SJCRH30 (cell line): ENCODE measurements around the gene RBM15B. TPM values are rescaled to one million over a fixed set of nuclear protein-coding genes. Genes with fewer than 3 reads are reported as not detected.

Experiments
- DNase-seq, 2 experiments: peaks; one replicate each; pipeline ENCODE4 v3.0.0-alpha.2; 2015 to 2020
- H3K27ac ChIP-seq: fragments of 250-450 bp; sonication (Bioruptor Pico); 2 replicates; pipeline ENCODE4 v1.5.1; 2020; ENCODE audit warnings: mild to moderate bottlenecking, moderate library complexity
- H3K27me3 ChIP-seq: fragments of 250-450 bp; sonication (Bioruptor Pico); 2 replicates; pipeline ENCODE4 v1.5.1; 2020; ENCODE audit warnings: mild to moderate bottlenecking, moderate library complexity
- H3K36me3 ChIP-seq: fragments of 250-450 bp; sonication (Bioruptor Pico); 2 replicates; pipeline ENCODE4 v1.5.1; 2020; ENCODE audit warnings: mild to moderate bottlenecking, moderate library complexity
- H3K4me1 ChIP-seq: fragments of 250-450 bp; sonication (Bioruptor Pico); 2 replicates; pipeline ENCODE4 v1.5.1; 2020; ENCODE audit warnings: mild to moderate bottlenecking, moderate library complexity
- H3K4me3 ChIP-seq: fragments of 250-450 bp; sonication (Bioruptor Pico); 2 replicates; pipeline ENCODE4 v1.5.1; 2020; ENCODE audit warnings: mild to moderate bottlenecking, moderate library complexity
- H3K9me3 ChIP-seq: fragments of 250-450 bp; sonication (Bioruptor Pico); replicated peaks from 2 replicates; pipeline ENCODE4 v1.5.1; 2020; ENCODE audit warnings: mild to moderate bottlenecking, moderate library complexity
- total RNA-seq: library from RNA; depleted of rRNA; stranded (reverse); fragments of >200 nt; shearing (Covaris generic); gene quantifications from 2 replicates; pipeline ENCODE4 v1.2.3, GENCODE V29; 2014

The RBM15B gene
- total RNA-seq, 1 experiment from 2014 or later, result 33.6 TPM

GRCh38 chr3:51393564-51393963 lies 2.5 kb downstream of the RBM15B start:
- peaks cover 3% of the 10 kb centered on the region for H3K4me1 ChIP-seq
- H3K27me3 ChIP-seq, result no peaks in the 10 kb centered on the region
- H3K36me3 ChIP-seq, result peaks cover 77% of the 10 kb centered on the region
- no peak overlapping the region for H3K4me3 ChIP-seq
- H3K9me3 ChIP-seq, result no peaks in the 10 kb centered on the region
- H3K27ac ChIP-seq, result no peak overlapping the region
- no peak for DNase-seq

GRCh38 chr3:51394541-51394940 lies 3.5 kb downstream of the RBM15B start:
- Histone ChIP-seq H3K9me3 (no peaks in the 10 kb centered on the region), H3K27ac (no peak overlapping the region), H3K4me3 (no peak overlapping the region), H3K4me1 (peaks cover 3% of the 10 kb centered on the region), H3K27me3 (no peaks in the 10 kb centered on the region), H3K36me3 (peaks cover 69% of the 10 kb centered on the region)
- DNase-seq, result no peak

- Histone ChIP-seq H3K27ac (no peak overlapping the region), H3K4me1 (peaks cover under 1% of the 10 kb centered on the region; the same call in 1 of the 2 replicates), H3K4me3 (no peak overlapping the region), H3K36me3 (peaks cover 62% of the 10 kb centered on the region), H3K27me3 (no peaks in the 10 kb centered on the region), H3K9me3 (no peaks in the 10 kb centered on the region)
- no peak for DNase-seq
Measured at GRCh38 chr3:51395493-51396213, 4.6 kb downstream of the RBM15B start.

DNA sequence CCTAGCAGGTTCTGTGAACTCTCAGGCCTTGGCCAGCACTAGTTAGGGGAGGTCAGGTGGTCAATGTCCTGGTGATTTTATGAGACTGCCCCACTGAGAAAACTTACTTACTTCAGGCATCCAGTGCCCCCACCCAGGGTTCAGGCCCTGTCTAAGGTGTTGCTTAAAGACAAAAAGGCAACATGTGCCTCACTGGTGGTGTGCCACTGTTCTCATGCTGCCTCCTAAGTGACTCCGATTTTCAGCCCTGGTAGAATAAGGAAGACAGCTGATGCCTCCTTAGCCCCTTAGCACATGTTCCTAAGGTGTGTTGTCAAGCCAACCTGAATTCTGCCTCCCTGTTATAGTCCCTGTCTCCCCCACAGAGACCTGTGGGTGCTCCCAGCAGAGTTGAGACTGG lies 5.3 kb downstream of the RBM15B start:
- no peak for DNase-seq
- Histone ChIP-seq H3K4me1 (no peaks in the 10 kb centered on the region; the same call in 1 of the 2 replicates), H3K9me3 (no peaks in the 10 kb centered on the region), H3K27ac (no peak overlapping the region), H3K27me3 (no peaks in the 10 kb centered on the region), H3K4me3 (no peak overlapping the region), H3K36me3 (peaks cover 65% of the 10 kb centered on the region)

- no peaks in the 10 kb centered on the region for H3K27me3 ChIP-seq
- no peak for DNase-seq
- no peak overlapping the region for H3K4me3 ChIP-seq
- H3K27ac ChIP-seq, result no peak overlapping the region
- no peaks in the 10 kb centered on the region; the same call in 1 of the 2 replicates for H3K4me1 ChIP-seq
- H3K36me3 ChIP-seq, result peaks cover 69% of the 10 kb centered on the region
- H3K9me3 ChIP-seq, result no peaks in the 10 kb centered on the region
Measured at GRCh38 chr3:51397392-51397791, 6.3 kb downstream of the RBM15B start.

- DNase-seq, result no peak
- Histone ChIP-seq H3K27ac (no peak overlapping the region), H3K36me3 (peaks cover 62% of the 10 kb centered on the region), H3K4me1 (no peaks in the 10 kb centered on the region), H3K4me3 (no peak overlapping the region), H3K27me3 (no peaks in the 10 kb centered on the region), H3K9me3 (no peaks in the 10 kb centered on the region)
Measured at GRCh38 chr3:51398595-51399310, 7.7 kb downstream of the RBM15B start.

DNA sequence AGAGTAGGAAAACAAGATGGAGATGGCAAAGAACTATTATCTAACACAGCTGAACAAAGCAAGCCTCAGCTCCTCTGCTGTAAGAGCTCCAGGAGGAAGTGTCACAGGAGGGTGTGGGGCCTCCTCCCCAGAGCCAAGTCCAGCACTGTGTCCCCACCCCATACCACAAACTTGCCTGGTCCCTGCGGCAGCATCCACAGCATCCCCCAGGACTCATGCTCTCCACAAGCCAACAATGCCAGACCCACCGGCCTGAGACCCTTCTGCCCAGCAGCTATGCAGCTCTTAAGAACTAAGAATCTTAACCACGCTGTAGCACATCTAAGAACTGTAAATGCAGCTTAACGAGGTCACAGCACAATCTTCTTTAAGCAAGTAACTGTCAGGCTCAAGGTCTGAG lies 9.1 kb downstream of the RBM15B start:
- Histone ChIP-seq H3K27ac (no peak overlapping the region), H3K4me1 (no peaks in the 10 kb centered on the region), H3K27me3 (no peaks in the 10 kb centered on the region), H3K4me3 (no peak overlapping the region), H3K9me3 (no peaks in the 10 kb centered on the region), H3K36me3 (peaks cover 54% of the 10 kb centered on the region)
- DNase-seq, result no peak

DNA sequence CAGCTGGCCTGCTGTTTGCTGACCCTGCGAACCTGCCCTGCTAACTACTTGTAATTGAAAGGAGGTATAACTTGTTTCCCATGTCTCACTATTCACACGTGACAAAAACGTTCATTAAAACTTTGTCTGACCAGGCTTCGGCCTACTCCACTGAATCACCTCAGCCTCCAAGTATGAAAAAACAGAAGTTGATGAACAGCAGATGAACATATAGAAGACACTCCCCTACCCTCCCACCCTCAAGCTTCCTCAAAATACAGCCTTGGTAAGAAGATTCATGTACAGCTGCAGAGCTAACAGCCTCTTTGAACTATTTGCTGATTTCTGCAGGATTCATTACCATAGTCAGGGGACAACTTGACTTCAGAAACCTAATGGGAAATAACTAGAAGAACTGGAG lies 10.7 kb downstream of the RBM15B start:
- Histone ChIP-seq H3K36me3 (peaks cover 39% of the 10 kb centered on the region), H3K4me1 (no peaks in the 10 kb centered on the region), H3K27me3 (no peaks in the 10 kb centered on the region), H3K4me3 (no peak overlapping the region), H3K9me3 (no peaks in the 10 kb centered on the region), H3K27ac (no peak overlapping the region)
- no peak for DNase-seq

- no peak overlapping the region for H3K4me3 ChIP-seq
- no peak overlapping the region for H3K27ac ChIP-seq
- peaks cover 35% of the 10 kb centered on the region for H3K36me3 ChIP-seq
- H3K27me3 ChIP-seq, result no peaks in the 10 kb centered on the region
- no peaks in the 10 kb centered on the region for H3K4me1 ChIP-seq
- no peaks in the 10 kb centered on the region for H3K9me3 ChIP-seq
- DNase-seq, result no peak
Measured at GRCh38 chr3:51403675-51404074, 12.6 kb downstream of the RBM15B start.

GRCh38 chr3:51408021-51408420 lies 16.9 kb downstream of the RBM15B start:
- peaks cover 47% of the 10 kb centered on the region for H3K36me3 ChIP-seq
- no peaks in the 10 kb centered on the region for H3K9me3 ChIP-seq
- H3K4me1 ChIP-seq, result no peaks in the 10 kb centered on the region
- no peak for DNase-seq
- no peak overlapping the region for H3K4me3 ChIP-seq
- no peak overlapping the region for H3K27ac ChIP-seq
- no peaks in the 10 kb centered on the region for H3K27me3 ChIP-seq

DNA sequence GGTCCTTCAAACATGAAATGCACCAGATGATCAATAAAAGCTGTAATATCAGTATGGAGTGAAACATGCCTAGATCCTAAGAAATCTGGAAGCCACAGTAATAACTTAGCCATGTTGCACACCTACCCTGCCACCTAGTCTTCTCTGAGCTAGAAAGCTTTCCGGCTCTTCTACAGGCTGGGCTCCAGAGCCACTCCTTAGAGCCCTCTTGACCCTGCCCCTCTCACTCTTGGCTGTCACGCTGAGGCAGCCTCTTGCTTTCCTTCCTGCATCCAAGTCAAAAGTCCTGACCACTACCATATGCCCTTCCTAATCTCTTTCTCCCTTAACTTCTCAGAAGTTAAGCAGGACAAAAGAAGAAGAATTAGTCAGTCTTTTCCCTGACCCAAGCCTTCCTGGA lies 17.7 kb downstream of the RBM15B start:
- Histone ChIP-seq H3K27ac (no peak overlapping the region), H3K27me3 (no peaks in the 10 kb centered on the region), H3K4me1 (no peaks in the 10 kb centered on the region), H3K9me3 (no peaks in the 10 kb centered on the region), H3K36me3 (peaks cover 49% of the 10 kb centered on the region), H3K4me3 (no peak overlapping the region)
- no peak for DNase-seq

DNA sequence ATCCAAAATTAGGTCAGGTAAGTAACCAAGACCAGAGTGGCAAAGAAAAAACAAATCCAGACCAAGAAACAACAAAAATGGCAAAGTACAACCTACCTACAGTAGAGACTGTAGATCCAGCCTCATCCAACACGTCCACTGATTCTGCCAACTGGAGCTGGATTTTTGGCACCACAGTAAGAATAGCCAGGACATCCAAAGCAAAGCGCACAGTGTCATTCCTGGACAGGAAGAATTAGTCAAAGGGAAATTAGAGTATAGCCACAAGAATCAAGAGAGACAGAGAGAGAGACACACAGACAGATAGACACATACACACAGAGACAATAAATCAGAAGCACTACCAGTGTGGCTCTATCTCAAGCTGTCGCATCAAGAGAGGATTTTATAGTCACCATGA lies 31.1 kb downstream of the RBM15B start:
- H3K27ac ChIP-seq, result no peak overlapping the region

GRCh38 chr3:51426921-51427320 lies 35.8 kb downstream of the RBM15B start:
- H3K36me3 ChIP-seq, result peaks cover 35% of the 10 kb centered on the region

More for the DNA sequence above, 31.1 kb downstream of the RBM15B start:
- no peaks in the 10 kb centered on the region for H3K4me1 ChIP-seq
- no peak for DNase-seq
- H3K9me3 ChIP-seq, result no peaks in the 10 kb centered on the region
- H3K36me3 ChIP-seq, result peaks cover 38% of the 10 kb centered on the region
- H3K4me3 ChIP-seq, result no peak overlapping the region
- H3K27me3 ChIP-seq, result no peaks in the 10 kb centered on the region

GRCh38 chr3:51429138-51429537 lies 38.1 kb downstream of the RBM15B start:
- H3K36me3 ChIP-seq, result peaks cover 37% of the 10 kb centered on the region
- DNase-seq, result no peak
- no peak overlapping the region for H3K4me3 ChIP-seq
- H3K9me3 ChIP-seq, result no peaks in the 10 kb centered on the region
- no peak overlapping the region for H3K27ac ChIP-seq
- H3K4me1 ChIP-seq, result no peaks in the 10 kb centered on the region
- H3K27me3 ChIP-seq, result no peaks in the 10 kb centered on the region

More at GRCh38 chr3:51426921-51427320, 35.8 kb downstream of the RBM15B start:
- Histone ChIP-seq H3K27me3 (no peaks in the 10 kb centered on the region), H3K9me3 (no peaks in the 10 kb centered on the region), H3K4me1 (no peaks in the 10 kb centered on the region), H3K4me3 (no peak overlapping the region), H3K27ac (no peak overlapping the region)
- DNase-seq, result no peak

GRCh38 chr3:51434110-51434509 lies 43.0 kb downstream of the RBM15B start:
- Histone ChIP-seq H3K27ac (no peak overlapping the region), H3K4me3 (no peak overlapping the region), H3K27me3 (no peaks in the 10 kb centered on the region), H3K4me1 (no peaks in the 10 kb centered on the region), H3K9me3 (no peaks in the 10 kb centered on the region), H3K36me3 (peaks cover 32% of the 10 kb centered on the region)
- no peak for DNase-seq
